Limb (tissue), 2 donors: ENCODE measurements around the gene TRIM21.
"Not testable (repeated sequence)": the region's sequence is repeated elsewhere in the genome, so short reads cannot be mapped to it uniquely, and the experiment has no call there.

Experiments used
- DNase-seq, 2 donors: peaks; one replicate each; pipeline ENCODE4 v3.0.0-alpha.2; 2016; ENCODE audit errors: extremely low spot score in 2 of 2

TRIM21 gene

DNA sequence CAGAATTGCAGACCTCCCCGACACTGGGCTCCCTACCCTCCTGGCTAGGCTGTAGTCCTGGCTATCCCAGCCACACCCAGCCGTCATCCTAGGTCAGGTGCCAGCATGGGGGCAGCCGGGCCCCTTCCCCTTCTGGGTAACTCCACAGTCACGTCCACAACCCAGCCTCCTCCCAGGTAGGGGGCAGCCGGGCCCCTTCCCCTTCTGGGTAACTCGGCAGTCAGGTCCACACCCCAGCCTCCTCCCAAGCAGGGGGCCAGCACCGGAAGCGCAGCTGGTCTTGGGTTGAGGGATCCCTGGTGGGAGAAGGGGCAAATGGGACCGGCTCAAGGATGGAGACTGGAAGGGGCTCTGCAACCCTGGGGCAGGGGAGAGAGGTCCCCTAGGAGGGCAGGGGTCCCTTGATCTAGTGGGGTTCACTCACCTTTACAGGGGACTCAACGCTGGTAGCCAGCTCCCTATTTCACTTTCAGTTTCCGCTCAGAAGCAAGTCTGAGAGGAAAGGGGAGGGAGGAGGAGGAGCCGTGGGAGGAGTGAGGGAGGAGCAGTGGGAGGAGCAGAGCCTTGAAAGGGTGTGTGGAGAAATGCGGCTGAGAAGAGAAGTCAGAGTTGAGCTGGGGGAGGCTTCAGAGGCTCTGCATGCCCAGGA is at the start of gene TRIM21:
TRIM21 (minus strand) TSS at position 494 of the 649 bp plus-strand sequence. CDS start 3,293 bp downstream, outside the sequence.
- DNase-seq = peak; percentile 80 to 86

GRCh38 chr11:4441515-4441914 is 48.0 kb upstream of the TRIM21 start:
- DNase-seq = no peak

DNA sequence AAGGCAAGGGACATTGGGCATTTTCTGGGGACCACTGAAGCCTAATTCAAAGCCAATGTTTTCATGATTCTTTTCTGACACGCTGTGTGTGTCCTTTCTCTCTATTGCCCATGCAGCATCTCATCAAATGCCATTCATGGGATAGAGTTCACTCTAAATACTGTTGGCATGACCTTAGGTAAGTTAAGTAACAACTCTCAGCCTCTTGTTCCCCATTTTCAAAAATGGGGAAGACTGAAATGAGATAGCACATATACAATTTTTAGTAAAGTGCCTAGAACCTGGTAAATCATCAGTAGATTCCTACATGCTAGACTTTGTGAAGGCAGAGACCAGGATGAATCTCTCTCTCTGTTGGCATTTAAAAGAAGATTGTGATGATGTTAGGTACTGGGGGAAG is 42.9 kb upstream of the TRIM21 start:
- DNase-seq = no peak

DNA sequence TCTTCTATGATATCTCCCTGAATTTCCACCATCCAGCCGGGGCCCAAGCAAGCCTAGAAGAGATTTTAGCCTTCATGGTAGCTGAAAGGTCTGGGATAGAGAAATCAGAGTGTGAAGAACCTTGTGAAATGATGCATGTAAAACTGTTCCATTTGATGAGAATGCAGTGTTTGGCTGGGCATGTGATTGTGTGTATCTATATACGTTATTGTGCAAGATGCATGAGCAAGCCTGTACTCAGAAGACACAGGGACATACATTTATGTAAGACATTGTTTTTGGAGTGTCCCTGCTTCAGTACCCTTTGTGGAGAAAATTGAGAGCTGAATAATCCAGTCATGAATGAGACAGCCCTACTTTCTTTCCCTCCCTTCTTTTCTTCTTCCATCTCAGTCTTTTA is 40.4 kb upstream of the TRIM21 start:
- DNase-seq = no peak

DNA sequence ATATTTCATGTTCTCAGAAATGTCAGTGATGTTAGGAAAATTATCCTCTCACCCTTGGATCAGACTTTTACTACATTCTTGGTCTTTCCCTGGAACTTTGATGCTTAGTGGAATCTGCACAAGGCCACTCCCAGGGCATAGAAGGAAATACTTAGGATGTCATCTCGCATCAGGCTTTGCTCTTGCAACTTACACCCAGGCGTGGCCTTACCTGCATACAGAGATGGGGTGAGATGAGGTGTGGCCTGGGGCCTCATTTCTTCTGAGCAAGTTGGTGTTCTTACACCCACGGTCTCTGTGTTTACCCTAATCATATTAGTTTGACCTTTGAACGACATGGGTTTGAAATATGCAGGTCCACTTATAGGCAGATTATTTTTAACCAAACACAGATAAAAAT is 36.5 kb upstream of the TRIM21 start:
- DNase-seq = no peak

- DNase-seq = no peak
Measured at GRCh38 chr11:4418403-4418802, 24.9 kb upstream of the TRIM21 start.

- DNase-seq = no peak
Measured at GRCh38 chr11:4416816-4417215, 23.3 kb upstream of the TRIM21 start.

- DNase-seq = no peak
Measured at GRCh38 chr11:4416306-4416705, 22.8 kb upstream of the TRIM21 start.

DNA sequence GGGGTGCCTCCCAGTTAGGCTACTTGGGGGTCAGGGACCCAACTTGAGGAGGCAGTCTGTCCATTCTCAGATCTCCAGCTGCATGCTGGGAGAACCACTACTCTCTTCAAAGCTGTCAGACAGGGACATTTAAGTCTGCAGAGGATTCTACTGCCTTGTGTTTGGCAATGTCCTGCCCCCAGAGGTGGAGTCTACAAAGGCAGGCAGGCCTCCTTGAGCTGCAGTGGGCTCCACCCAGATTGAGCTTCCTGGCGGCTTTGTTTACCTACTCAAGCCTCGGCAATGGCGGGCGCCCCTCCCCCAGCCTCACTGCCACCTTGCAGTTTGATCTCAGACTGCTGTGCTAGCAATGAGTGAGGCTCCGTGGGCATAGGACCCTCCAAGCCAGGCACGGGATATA is 12.7 kb upstream of the TRIM21 start:
- not testable (repeated sequence) for DNase-seq

DNA sequence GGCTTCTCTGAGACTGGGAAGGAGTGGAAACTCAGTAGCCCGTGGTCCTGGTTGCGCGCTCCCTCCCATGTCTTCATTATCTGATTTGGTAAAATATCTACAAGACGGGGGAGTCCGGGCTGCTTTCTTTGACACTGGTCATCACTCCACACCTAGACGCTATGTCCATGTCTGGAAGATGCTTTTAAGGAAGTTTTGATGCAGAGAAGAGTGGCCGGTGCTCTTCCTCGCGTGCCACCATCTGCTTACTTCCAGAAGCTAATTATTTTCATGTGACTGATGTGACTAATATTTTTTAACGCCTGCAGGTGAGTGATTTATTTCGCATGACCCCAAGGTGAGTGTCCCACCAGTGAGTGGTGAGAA is 339 bp upstream of the TRIM21 start:
- no peak for DNase-seq

- DNase-seq = no peak
Measured at GRCh38 chr11:4388221-4388620, 5.3 kb downstream of the TRIM21 start.

GRCh38 chr11:4385978-4386740 is 7.3 kb downstream of the TRIM21 start:
- DNase-seq = no peak

- no peak for DNase-seq
Measured at GRCh38 chr11:4381901-4382300, 11.6 kb downstream of the TRIM21 start.

- DNase-seq = no peak
Measured at GRCh38 chr11:4375431-4376140, 17.9 kb downstream of the TRIM21 start.

GRCh38 chr11:4370166-4370565 is 23.3 kb downstream of the TRIM21 start:
- DNase-seq = no peak

DNA sequence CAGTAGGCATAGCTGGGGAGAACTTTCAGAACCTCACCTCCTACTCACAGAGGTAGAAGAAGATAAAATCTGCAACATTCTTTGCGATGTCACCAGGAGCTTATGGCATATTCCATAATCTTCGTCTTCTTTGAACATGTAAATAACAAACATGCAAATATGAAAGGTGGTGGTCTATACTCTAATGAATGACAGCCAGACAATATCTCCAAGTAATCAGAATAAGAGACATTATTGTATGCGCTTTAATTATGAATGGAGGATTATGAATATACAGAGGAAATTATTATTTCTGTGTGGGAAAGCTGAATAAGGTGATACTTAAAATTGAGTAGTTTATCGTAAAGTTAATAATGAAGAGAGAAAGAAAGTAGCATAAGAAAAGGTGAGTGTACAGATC is 25.2 kb downstream of the TRIM21 start, which contains the start of gene OR52B4:
OR52B4 (minus strand) TSS at position 101 of the 400 bp plus-strand sequence; CDS start at position 10, 91 bp downstream.
- no peak for DNase-seq

- not testable (repeated sequence) for DNase-seq
Measured at GRCh38 chr11:4348142-4348541, 45.4 kb downstream of the TRIM21 start.

GRCh38 chr11:4345366-4345765 is 48.1 kb downstream of the TRIM21 start:
- DNase-seq = not testable (repeated sequence)
